Heart left ventricle (tissue), 13 donors: ENCODE measurements around the gene TMEM242.

Source experiments
- POLR2A ChIP-seq, 2 donors: fragments of 450-650 bp; IDR thresholded peaks; one replicate each; pipeline ENCODE4 v1.6.1; 2017; ENCODE audit warnings: antibody characterized with exemption in 2 of 2, mild to moderate bottlenecking in 2 of 2, moderate library complexity in 2 of 2
- TF ChIP-seq, protein P1 (sequence below), 12 donors: fragments of 200-600 bp; sonication (generic) in 4 of 12; IDR thresholded peaks; one replicate each; pipeline versions ENCODE4 v1.5.0 to v1.8.0; 2018 to 2022; ENCODE audit warnings: antibody characterized with exemption in 12 of 12, mild to moderate bottlenecking in 5 of 12
- donor health status: ischemic (EF 13 %, LVEDD 7.1; RV severe dilation, severe dysfunction).
- donor health status: DM: no; HTN: yes; CAD: no.
- donor health status: DM: no; HTN: no; CAD: no.
- donor health status: ischemic (EF 25% LVEDD 6.9; RV normal size, moderate dysfunction).
- donor health status: ischemic (EF 25% LVEDD 5.7; RV mildly dilated, moderate dysfunction).
- donor health status: ischemic (EF 35%, LVEDD 5.7; RV mildly dilated, moderate dysfunction).
- donor health status: nonischemic (EF 11% LVEDD 7.7; RV severe dilation, severe dysfunction).
- donor health status: DM: yes; HTN: yes; CAD: no.
- donor health status: PGD.
- donor health status: ischemic (EF 29% LVEDD 5.4; RV normal size, mild dysfunction).
- donor health status: nonischemic (EF 23%, LVEDD 6.1; RV moderate dilation, normal function).

- TF ChIP-seq, protein P1, sequence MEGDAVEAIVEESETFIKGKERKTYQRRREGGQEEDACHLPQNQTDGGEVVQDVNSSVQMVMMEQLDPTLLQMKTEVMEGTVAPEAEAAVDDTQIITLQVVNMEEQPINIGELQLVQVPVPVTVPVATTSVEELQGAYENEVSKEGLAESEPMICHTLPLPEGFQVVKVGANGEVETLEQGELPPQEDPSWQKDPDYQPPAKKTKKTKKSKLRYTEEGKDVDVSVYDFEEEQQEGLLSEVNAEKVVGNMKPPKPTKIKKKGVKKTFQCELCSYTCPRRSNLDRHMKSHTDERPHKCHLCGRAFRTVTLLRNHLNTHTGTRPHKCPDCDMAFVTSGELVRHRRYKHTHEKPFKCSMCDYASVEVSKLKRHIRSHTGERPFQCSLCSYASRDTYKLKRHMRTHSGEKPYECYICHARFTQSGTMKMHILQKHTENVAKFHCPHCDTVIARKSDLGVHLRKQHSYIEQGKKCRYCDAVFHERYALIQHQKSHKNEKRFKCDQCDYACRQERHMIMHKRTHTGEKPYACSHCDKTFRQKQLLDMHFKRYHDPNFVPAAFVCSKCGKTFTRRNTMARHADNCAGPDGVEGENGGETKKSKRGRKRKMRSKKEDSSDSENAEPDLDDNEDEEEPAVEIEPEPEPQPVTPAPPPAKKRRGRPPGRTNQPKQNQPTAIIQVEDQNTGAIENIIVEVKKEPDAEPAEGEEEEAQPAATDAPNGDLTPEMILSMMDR (IDR thresholded peaks at IDR 0.05) = no peak
- no peak for TF ChIP-seq POLR2A (IDR thresholded peaks at IDR 0.05)
These were observed 29.5 kb downstream of the TMEM242 start for GRCh38 chr6:157293780-157294179.
